DMS114 treated with DMSO at 0.1 percent for 48 hours (cell line): ENCODE data around the gene PCDHGA2.
"Not testable (repeated sequence)": the region's sequence is repeated elsewhere in the genome, so short reads cannot be mapped to it uniquely, and the experiment has no call there.

ENCODE experiments used
- DNase-seq: peaks from one replicate; lab custom pipeline; 2025; ENCODE audit not compliant: unreplicated experiment; lab: John Stamatoyannopoulos, UW

The PCDHGA2 gene

GRCh38 chr5:141346017-141346416, 7.5 kb downstream of the PCDHGA2 start:
- DNase-seq = not testable (repeated sequence)

- DNase-seq = no peak
Observed at GRCh38 chr5:141349917-141350619, 11.5 kb downstream of the PCDHGA2 start, which contains the start of gene PCDHGB1. PCDHGB1 (plus strand) TSS chr5:141350099; CDS start chr5:141350261, 162 bp downstream.

- no peak for DNase-seq
Observed at GRCh38 chr5:141351591-141351990, 13.0 kb downstream of the PCDHGA2 start.

- no peak for DNase-seq
Observed at GRCh38 chr5:141354900-141355469, 16.4 kb downstream of the PCDHGA2 start, which contains the start of gene PCDHGA4. PCDHGA4 (plus strand) TSS chr5:141355021; CDS start chr5:141355108, 87 bp downstream.

- no peak for DNase-seq
Observed at GRCh38 chr5:141355641-141356040, 17.1 kb downstream of the PCDHGA2 start.

GRCh38 chr5:141356133-141356532, 17.6 kb downstream of the PCDHGA2 start:
- no peak for DNase-seq

GRCh38 chr5:141356950-141357349, 18.4 kb downstream of the PCDHGA2 start:
- DNase-seq = no peak

GRCh38 chr5:141359790-141360426, 21.3 kb downstream of the PCDHGA2 start, which contains the start of gene PCDHGB2:
PCDHGB2 (plus strand) TSS chr5:141359994; CDS start chr5:141360136, 142 bp downstream.
- DNase-seq = no peak

- no peak for DNase-seq
Observed at GRCh38 chr5:141360685-141361084, 22.1 kb downstream of the PCDHGA2 start.

GRCh38 chr5:141362719-141363118, 24.2 kb downstream of the PCDHGA2 start:
- DNase-seq = no peak

GRCh38 chr5:141363952-141364660, 25.5 kb downstream of the PCDHGA2 start, which contains the start of gene PCDHGA5:
PCDHGA5 (plus strand) TSS chr5:141364162; CDS start chr5:141364331, 169 bp downstream.
- peak; percentile 36 for DNase-seq

GRCh38 chr5:141366016-141366896, 27.7 kb downstream of the PCDHGA2 start:
- no peak for DNase-seq

- DNase-seq = no peak
Observed at GRCh38 chr5:141369994-141370848, 31.7 kb downstream of the PCDHGA2 start, which contains the start of gene PCDHGB3. PCDHGB3 (plus strand) TSS chr5:141370242; CDS start chr5:141370395, 153 bp downstream.

- no peak for DNase-seq
Observed at GRCh38 chr5:141371572-141372475, 33.3 kb downstream of the PCDHGA2 start.

- DNase-seq = no peak
Observed at GRCh38 chr5:141373673-141374317, 35.2 kb downstream of the PCDHGA2 start, which contains the start of gene PCDHGA6. PCDHGA6 (plus strand) TSS chr5:141373891; CDS start chr5:141374084, 193 bp downstream.

- DNase-seq = no peak
Observed at GRCh38 chr5:141374627-141375026, 36.1 kb downstream of the PCDHGA2 start.

- DNase-seq = not testable (repeated sequence)
Observed at GRCh38 chr5:141375444-141376155, 37.0 kb downstream of the PCDHGA2 start.
